ENCODE measurements around the gene RAB25.

- no peak for TF ChIP-seq CTCF (IDR thresholded peaks at IDR 0.05)
- TF ChIP-seq POLR2A (IDR thresholded peaks at IDR 0.05): no peak
- TF ChIP-seq EP300 (IDR thresholded peaks at IDR 0.05): no peak
These were observed 14.8 kb downstream of the RAB25 start for GRCh38 chr1:156075775-156076204.

Measured in ovary (tissue), 3 donors.